Left lung (tissue), 10 donors: ENCODE measurements around the gene KIRREL1. TPM values are rescaled to one million over a fixed set of nuclear protein-coding genes. Genes with fewer than 3 reads are reported as not detected.

Experiments used
- ATAC-seq: fragments of 200-7000 bp; cut with Tn5 transposase; one replicate; pipeline ENCODE4 v1.9.1; 2020; ENCODE audit warnings: moderate library complexity
- DNase-seq, 4 donors: peaks; one replicate each; pipeline ENCODE4 v3.0.0-alpha.2; 2013 to 2020
- H3K27ac ChIP-seq, 2 donors: fragments of 200-600 bp; sonication (generic) in 1 of 2; one replicate each; pipeline versions ENCODE4 v1.5.0 to v1.8.0; 2020 to 2021
- H3K27me3 ChIP-seq, 2 donors: fragments of 200-600 bp; sonication (generic) in 1 of 2; one replicate each; pipeline versions ENCODE4 v1.5.0 to v1.8.0; 2020 to 2021
- H3K36me3 ChIP-seq, 2 donors: fragments of 200-600 bp; sonication (generic) in 1 of 2; one replicate each; pipeline versions ENCODE4 v1.5.0 to v1.8.0; 2020 to 2021
- H3K4me1 ChIP-seq, 2 donors: fragments of 200-600 bp; one replicate each; pipeline ENCODE4 v1.8.0; 2021
- H3K4me3 ChIP-seq, 2 donors: fragments of 200-600 bp; sonication (generic) in 1 of 2; one replicate each; pipeline versions ENCODE4 v1.5.0 to v1.8.0; 2020 to 2021; ENCODE audit warnings: mild to moderate bottlenecking in 1 of 2
- H3K9me3 ChIP-seq, 2 donors: fragments of 200-600 bp; sonication (generic) in 1 of 2; one replicate each; pipeline versions ENCODE4 v1.5.0 to v1.8.0; 2020 to 2021
- intact Hi-C, 2 donors: fragments of 100-400 bp; cut with DNase I; formaldehyde crosslinking; loops; one replicate each; pipeline versions ENCODE4 v1.11.2 to v1.14.2; 2022
- polyA plus RNA-seq, 6 donors: library from polyadenylated mRNA; unstranded; fragments of 120-200 nt; gene quantifications; one replicate each; pipeline ENCODE4 v1.2.1, GENCODE V29; 2013; ENCODE audit not compliant: insufficient read length in 6 of 6
- total RNA-seq, 2 donors: library from RNA; stranded (reverse); fragmentation: NEBNext Ultra II Directional; extraction: Animal tissue kit (Norgen Biotek cat#: 25700); gene quantifications; one replicate each; pipeline ENCODE4 v1.2.1, GENCODE V29; 2021
- TF ChIP-seq, protein P1 (sequence below), 2 donors: fragments of 200-600 bp; sonication (generic) in 1 of 2; IDR thresholded peaks; one replicate each; pipeline versions ENCODE4 v1.5.0 to v1.8.0; 2021; ENCODE audit warnings: antibody characterized with exemption in 2 of 2
- donor health status: DM: no; HTN: yes; CAD: no.
- donor health status: DM: no; HTN: no; CAD: no.

Gene KIRREL1
- total and polyA plus RNA-seq, 8 donors: 44.6 to 67.6 (median 55.7) TPM

DNA sequence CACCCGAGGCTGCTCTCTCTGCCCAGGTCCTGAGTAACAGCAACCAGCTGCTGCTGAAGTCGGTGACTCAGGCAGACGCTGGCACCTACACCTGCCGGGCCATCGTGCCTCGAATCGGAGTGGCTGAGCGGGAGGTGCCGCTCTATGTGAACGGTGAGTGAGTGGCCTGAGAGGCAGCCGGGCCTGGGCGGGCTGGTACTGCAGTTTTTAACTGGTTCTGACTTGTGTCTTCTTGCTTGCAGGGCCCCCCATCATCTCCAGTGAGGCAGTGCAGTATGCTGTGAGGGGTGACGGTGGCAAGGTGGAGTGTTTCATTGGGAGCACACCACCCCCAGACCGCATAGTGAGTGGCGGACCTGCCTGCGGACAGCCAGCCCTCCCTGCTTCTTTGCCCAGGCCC lies 96.0 kb downstream of the KIRREL1 start:
- no peak for ATAC-seq
- Histone ChIP-seq H3K4me3 (no peak overlapping the region), H3K36me3 (peaks cover 0 to 66% of the 10 kb centered on the region in 2 donors), H3K27me3 (no peaks in the 10 kb centered on the region), H3K4me1 (no peaks in the 10 kb centered on the region), H3K27ac (no peak overlapping the region), H3K9me3 (no peaks in the 10 kb centered on the region)
- no peak for DNase-seq
- TF ChIP-seq, protein P1, sequence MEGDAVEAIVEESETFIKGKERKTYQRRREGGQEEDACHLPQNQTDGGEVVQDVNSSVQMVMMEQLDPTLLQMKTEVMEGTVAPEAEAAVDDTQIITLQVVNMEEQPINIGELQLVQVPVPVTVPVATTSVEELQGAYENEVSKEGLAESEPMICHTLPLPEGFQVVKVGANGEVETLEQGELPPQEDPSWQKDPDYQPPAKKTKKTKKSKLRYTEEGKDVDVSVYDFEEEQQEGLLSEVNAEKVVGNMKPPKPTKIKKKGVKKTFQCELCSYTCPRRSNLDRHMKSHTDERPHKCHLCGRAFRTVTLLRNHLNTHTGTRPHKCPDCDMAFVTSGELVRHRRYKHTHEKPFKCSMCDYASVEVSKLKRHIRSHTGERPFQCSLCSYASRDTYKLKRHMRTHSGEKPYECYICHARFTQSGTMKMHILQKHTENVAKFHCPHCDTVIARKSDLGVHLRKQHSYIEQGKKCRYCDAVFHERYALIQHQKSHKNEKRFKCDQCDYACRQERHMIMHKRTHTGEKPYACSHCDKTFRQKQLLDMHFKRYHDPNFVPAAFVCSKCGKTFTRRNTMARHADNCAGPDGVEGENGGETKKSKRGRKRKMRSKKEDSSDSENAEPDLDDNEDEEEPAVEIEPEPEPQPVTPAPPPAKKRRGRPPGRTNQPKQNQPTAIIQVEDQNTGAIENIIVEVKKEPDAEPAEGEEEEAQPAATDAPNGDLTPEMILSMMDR (IDR thresholded peaks at IDR 0.05): no peak
- intact Hi-C loops: loop anchor here in 1 of 2 donors (10.0 kb wide), 1 partner anchor 95 kb away; the partner anchor contains the start of gene KIRREL1

DNA sequence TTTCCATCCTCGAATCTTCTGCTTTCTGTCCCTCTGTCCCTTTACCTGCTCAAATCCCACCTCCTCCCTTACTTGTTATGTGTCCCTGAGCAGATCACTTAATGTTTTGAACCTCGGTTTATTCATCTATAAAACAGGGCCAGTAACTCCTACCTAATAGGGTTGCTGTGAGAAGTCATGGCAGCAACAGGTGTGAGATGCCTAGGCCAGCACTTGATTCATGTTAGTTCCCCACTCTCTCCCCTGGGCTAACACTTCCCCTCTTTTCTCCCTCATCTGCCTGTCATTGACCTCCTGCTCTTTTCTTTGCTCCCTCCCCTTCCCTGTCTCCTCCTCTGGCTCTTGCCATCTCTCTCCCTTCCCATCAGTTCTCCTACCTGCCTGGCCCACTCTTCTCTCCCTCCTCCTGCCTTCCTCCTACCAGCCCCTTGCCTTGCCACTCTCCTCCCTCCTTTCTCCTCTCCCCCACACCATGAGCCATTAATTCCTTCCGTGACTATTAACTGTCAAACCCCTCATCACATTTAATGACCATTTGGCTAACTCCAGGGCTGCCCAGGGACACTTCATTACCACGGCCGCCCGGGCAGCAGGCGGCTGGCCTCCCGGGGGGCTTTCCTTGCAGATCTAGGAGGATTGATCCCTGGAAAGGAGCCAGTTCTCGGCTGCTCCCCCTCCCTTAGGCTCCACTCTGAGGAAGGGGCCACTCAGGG lies 96.6 kb downstream of the KIRREL1 start:
- Histone ChIP-seq H3K4me1 (no peaks in the 10 kb centered on the region), H3K27ac (no peak overlapping the region), H3K27me3 (no peaks in the 10 kb centered on the region), H3K36me3 (peaks cover 0 to 66% of the 10 kb centered on the region in 2 donors), H3K9me3 (no peaks in the 10 kb centered on the region), H3K4me3 (no peak overlapping the region)
- ATAC-seq (no peak), DNase-seq (no peak)
- TF ChIP-seq, protein P1 (IDR thresholded peaks at IDR 0.05): no peak
- intact Hi-C loops: loop anchor here (10.0 kb wide), 1 partner anchor 95 kb away; the partner anchor contains the start of gene KIRREL1 (in 2 of the 2)

DNA sequence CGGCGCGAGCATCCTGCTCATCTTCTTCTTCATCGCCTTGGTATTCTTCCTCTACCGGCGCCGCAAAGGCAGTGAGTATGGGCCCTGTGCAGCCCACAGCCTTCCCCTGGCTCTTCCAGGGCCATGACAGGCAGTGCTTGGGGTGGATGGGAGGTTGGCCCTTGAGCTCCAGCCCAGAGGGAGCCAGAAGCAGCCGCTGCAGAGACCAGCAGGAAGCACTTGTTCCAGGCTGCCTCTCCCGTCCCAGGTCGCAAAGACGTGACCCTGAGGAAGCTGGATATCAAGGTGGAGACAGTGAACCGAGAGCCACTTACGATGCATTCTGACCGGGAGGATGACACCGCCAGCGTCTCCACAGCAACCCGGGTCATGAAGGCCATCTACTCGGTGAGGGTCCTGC lies 99.9 kb downstream of the KIRREL1 start:
- H3K9me3 ChIP-seq: no peaks in the 10 kb centered on the region
- H3K27ac ChIP-seq: no peak overlapping the region
- ATAC-seq: no peak
- intact Hi-C loops: loop anchor here in 1 of 2 donors (10.0 kb wide), 1 partner anchor 99 kb away; the partner anchor contains the start of gene KIRREL1
- TF ChIP-seq, protein P1 (IDR thresholded peaks at IDR 0.05): no peak
- peaks cover 0 to 64% of the 10 kb centered on the region in 2 donors for H3K36me3 ChIP-seq
- no peak for DNase-seq
- no peaks in the 10 kb centered on the region for H3K27me3 ChIP-seq
- H3K4me1 ChIP-seq: no peaks in the 10 kb centered on the region
- no peak overlapping the region for H3K4me3 ChIP-seq

DNA sequence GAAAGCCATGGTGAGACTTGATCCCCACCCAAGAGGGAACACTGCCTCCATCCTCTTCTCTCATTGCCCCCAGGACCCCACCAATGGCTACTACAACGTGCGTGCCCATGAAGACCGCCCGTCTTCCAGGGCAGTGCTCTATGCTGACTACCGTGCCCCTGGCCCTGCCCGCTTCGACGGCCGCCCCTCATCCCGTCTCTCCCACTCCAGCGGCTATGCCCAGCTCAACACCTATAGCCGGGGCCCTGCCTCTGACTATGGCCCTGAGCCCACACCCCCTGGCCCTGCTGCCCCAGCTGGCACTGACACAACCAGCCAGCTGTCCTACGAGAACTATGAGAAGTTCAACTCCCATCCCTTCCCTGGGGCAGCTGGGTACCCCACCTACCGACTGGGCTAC lies 101.1 kb downstream of the KIRREL1 start:
- intact Hi-C loops: loop anchor here in 1 of 2 donors (10.0 kb wide), 1 partner anchor 100 kb away; the partner anchor contains the start of gene KIRREL1
- Histone ChIP-seq H3K27me3 (no peaks in the 10 kb centered on the region), H3K4me1 (no peaks in the 10 kb centered on the region), H3K4me3 (no peak overlapping the region), H3K36me3 (peaks cover 0 to 55% of the 10 kb centered on the region in 2 donors), H3K27ac (no peak overlapping the region), H3K9me3 (no peaks in the 10 kb centered on the region)
- DNase-seq: no peak
- ATAC-seq: no peak
- TF ChIP-seq, protein P1 (IDR thresholded peaks at IDR 0.05): no peak

DNA sequence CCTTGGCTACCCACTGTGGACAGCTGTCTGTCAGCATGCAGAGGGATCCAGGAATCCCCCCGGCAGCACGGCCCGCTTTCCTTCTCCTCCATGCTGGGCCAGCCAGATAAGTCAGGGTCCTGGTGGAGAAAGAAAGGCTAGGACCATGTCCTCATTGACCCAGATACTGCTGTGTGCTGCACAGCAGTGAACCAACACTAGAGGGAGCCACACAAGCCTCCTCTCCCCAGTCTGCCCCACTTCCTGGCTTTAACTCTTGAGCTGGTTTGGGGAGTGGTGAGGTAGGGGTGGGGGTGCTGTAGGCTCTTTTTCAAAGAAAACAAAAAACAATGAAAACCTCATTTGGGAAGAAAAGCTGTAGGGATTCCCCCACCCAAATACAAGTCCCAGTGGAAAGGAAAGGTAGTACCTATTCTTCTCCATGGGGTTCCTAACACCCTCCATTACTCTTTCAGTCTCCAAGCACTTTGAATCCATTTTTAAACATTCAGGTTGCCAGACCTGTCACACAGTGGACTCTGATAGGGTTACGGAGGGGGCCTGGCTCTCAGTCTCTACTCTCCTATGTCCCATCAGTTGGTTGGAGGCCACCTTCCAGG lies 102.4 kb downstream of the KIRREL1 start:
- Histone ChIP-seq H3K4me3 (no peak overlapping the region), H3K27ac (no peak overlapping the region), H3K36me3 (peaks cover 0 to 43% of the 10 kb centered on the region in 2 donors), H3K4me1 (no peaks in the 10 kb centered on the region), H3K9me3 (no peaks in the 10 kb centered on the region), H3K27me3 (no peaks in the 10 kb centered on the region)
- TF ChIP-seq, protein P1 (IDR thresholded peaks at IDR 0.05): peak; percentile 51 to 70
- peak; percentile 54 for ATAC-seq
- intact Hi-C loops: loop anchor here in 1 of 2 donors (10.0 kb wide), 1 partner anchor 101 kb away; the partner anchor contains the start of gene KIRREL1
- no peak for DNase-seq
